Kidney (tissue), 14 donors: Measurements from ENCODE around the gene KRTAP16-1. TPM values are rescaled to one million over a fixed set of nuclear protein-coding genes. Genes with fewer than 3 reads are reported as not detected.

Experiments
- DNase-seq, 5 donors: peaks; one replicate each; pipeline ENCODE4 v3.0.0-alpha.2; 2013 to 2020
- FAIRE-seq: peaks from 2 replicates; lab custom pipeline; 2012; peaks lifted over from hg19 to GRCh38; lab: Jason Lieb, UNC
- H3K27ac ChIP-seq, 2 donors: one replicate each; pipeline ENCODE4 v1.7.0; 2013; ENCODE audit warnings: low read depth in 2 of 2, low read length in 2 of 2, inconsistent platforms in 1 of 2
- H3K27me3 ChIP-seq: one replicate; pipeline ENCODE4 v1.7.1; 2013; ENCODE audit warnings: low read length, inconsistent platforms; ENCODE audit not compliant: control insufficient read depth, insufficient read depth
- H3K36me3 ChIP-seq, 3 donors: one replicate each; pipeline versions ENCODE4 v1.7.0 to v1.7.1; 2013; ENCODE audit warnings: low read length in 3 of 3, control low read depth in 1 of 3, inconsistent platforms in 1 of 3; ENCODE audit not compliant: insufficient read depth in 3 of 3, control insufficient read depth in 2 of 3
- H3K4me1 ChIP-seq, 3 donors: one replicate each; pipeline versions ENCODE4 v1.7.0 to v1.7.1; 2013; ENCODE audit warnings: low read length in 3 of 3, inconsistent platforms in 1 of 3, low read depth in 1 of 3; ENCODE audit not compliant: control insufficient read depth in 2 of 3, insufficient read depth in 2 of 3
- H3K4me3 ChIP-seq, 3 donors: one replicate each; pipeline versions ENCODE4 v1.7.0 to v1.8.1; 2013; ENCODE audit warnings: low read length in 3 of 3, control low read depth in 1 of 3, inconsistent platforms in 1 of 3
- H3K9ac ChIP-seq, 3 donors: one replicate each; pipeline versions ENCODE4 v1.7.0 to v1.7.1; 2013; ENCODE audit warnings: low read length in 3 of 3, control low read depth in 1 of 3, inconsistent platforms in 1 of 3
- H3K9me3 ChIP-seq, 3 donors: one replicate each; pipeline versions ENCODE4 v1.7.0 to v1.7.1; 2013; ENCODE audit warnings: low read length in 3 of 3, control low read depth in 1 of 3, inconsistent platforms in 1 of 3; ENCODE audit not compliant: control insufficient read depth in 2 of 3, insufficient read depth in 1 of 3
- CTCF ChIP-seq: IDR thresholded peaks from 3 replicates; pipeline ENCODE4 v1.5.1; 2012; ENCODE audit warnings: mild to moderate bottlenecking, moderate library complexity, borderline replicate concordance; ENCODE audit not compliant: insufficient read depth; ENCODE audit errors: extremely low read depth
- intact Hi-C: fragments of 100-400 bp; cut with DNase I; formaldehyde crosslinking; loops from one replicate; pipeline ENCODE4 v1.11.1; 2022
- polyA plus RNA-seq: library from polyadenylated mRNA; stranded (reverse); fragments of 350-450 nt; fragmentation: Illumina TruSeq; extraction: RNeasy Lipid Tissue Mini Kit (QIAGEN cat#74804); gene quantifications from one replicate; pipeline ENCODE4 v1.2.3, GENCODE V29; 2014; ENCODE audit warnings: low read depth, low replicate concordance; ENCODE audit not compliant: insufficient read depth
- total RNA-seq: library from RNA; stranded (reverse); fragmentation: NEBNext Ultra II Directional; extraction: Animal tissue kit (Norgen Biotek cat#: 25700); gene quantifications from one replicate; pipeline ENCODE4 v1.2.1, GENCODE V29; 2021
- donor health status: control.
- donor health status: control.
- donor health status: control.
- donor health status: control.
- donor health status: control.
- donor health status: DM: yes; HTN: yes; CAD: no.
- donor health status: Normal renal cell carcinoma (clear cell type).

KRTAP16-1 gene
- total and polyA plus RNA-seq, 2 donors from 2014 or later = not detected

DNA sequence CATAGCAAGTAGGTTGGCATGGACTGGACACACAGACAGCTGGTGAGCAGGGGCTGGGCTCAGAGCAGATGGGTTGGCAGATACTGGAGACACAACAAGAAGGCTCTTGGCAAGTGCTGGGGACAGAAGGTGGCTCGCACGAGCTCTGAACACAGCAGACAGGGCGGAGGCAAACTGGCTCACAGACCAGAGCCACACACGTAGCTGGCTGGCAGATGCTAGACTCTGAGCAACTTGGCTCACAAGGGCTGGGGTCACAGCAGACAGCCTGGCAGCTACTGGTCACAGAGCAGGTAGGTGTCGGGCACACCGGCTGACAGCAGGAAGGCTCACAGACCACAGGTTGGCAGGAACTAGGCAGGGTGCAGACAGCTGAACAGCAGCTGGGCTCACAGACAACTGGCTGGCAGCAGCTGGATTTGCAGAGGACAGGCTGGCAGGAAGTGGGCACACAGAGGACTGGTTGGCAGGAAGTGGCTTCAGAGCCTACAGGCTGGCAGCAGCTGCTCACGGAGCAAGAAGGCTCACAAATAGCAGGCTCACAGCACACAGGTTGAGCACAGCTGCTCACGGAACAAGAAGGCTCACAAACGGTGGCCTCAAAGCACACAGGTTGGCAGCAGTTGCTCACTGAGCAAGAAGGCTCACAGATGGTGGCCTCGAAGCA, 725 bp downstream of the KRTAP16-1 start:
- TF ChIP-seq CTCF = no peak
- FAIRE-seq (no peak), DNase-seq (peak in 1 of 5 donors; percentile 87)
- Histone ChIP-seq H3K4me1 (peaks cover 0 to 2% (median 0%) of the 10 kb centered on the region in 3 donors), H3K9me3 (no peaks in the 10 kb centered on the region), H3K36me3 (no peaks in the 10 kb centered on the region), H3K27me3 (no peaks in the 10 kb centered on the region), H3K9ac (no peak overlapping the region), H3K4me3 (no peak overlapping the region), H3K27ac (no peak overlapping the region)
- intact Hi-C loops = no loop called here

DNA sequence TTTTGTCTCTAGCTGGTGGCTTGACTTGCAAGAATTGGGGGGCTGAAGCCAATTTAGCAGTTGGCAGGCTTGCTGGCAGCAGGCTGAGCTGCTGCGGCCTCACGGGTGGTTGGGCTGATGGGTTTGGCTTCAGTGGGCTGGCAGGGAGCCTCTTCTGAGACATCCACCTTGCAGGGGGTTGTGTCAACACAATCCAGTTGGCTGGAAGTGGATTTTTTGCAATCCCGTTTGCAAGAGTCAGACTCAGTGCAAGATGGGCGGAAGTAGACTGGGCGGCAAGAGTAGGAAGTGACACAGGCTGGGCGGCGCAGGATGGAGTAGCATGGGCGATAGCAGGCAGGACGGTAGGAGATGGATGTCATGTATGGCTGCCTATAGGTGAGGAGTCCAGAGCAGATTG, 1.5 kb downstream of the KRTAP16-1 start:
- FAIRE-seq = no peak
- no peak overlapping the region for H3K9ac ChIP-seq
- H3K27ac ChIP-seq = no peak overlapping the region
- no peaks in the 10 kb centered on the region for H3K36me3 ChIP-seq
- TF ChIP-seq CTCF = no peak
- H3K27me3 ChIP-seq = no peaks in the 10 kb centered on the region
- no peaks in the 10 kb centered on the region for H3K9me3 ChIP-seq
- peak in 1 of 5 donors; percentile 68 for DNase-seq
- H3K4me3 ChIP-seq = no peak overlapping the region
- intact Hi-C loops = no loop called here
- peaks cover 0 to 2% (median 0%) of the 10 kb centered on the region in 3 donors for H3K4me1 ChIP-seq

GRCh38 chr17:41304091-41304490, 5.0 kb downstream of the KRTAP16-1 start:
- intact Hi-C loops = no loop called here
- no peaks in the 10 kb centered on the region for H3K9me3 ChIP-seq
- H3K9ac ChIP-seq = no peak overlapping the region
- no peaks in the 10 kb centered on the region for H3K27me3 ChIP-seq
- TF ChIP-seq CTCF = no peak
- H3K4me3 ChIP-seq = no peak overlapping the region
- no peak overlapping the region for H3K27ac ChIP-seq
- DNase-seq = peak in 1 of 5 donors; percentile 78
- peaks cover 0 to 2% (median 0%) of the 10 kb centered on the region in 3 donors for H3K4me1 ChIP-seq
- FAIRE-seq = no peak
- H3K36me3 ChIP-seq = no peaks in the 10 kb centered on the region
